ENCODE data around the gene UMODL1.

The UMODL1 gene

GRCh38 chr21:42071146-42071737 lies at the start of gene UMODL1:
Gene UMODL1 (plus strand): TSS chr21:42071317. CDS start chr21:42071317, 0 bp downstream.
- no peak for DNase-seq (ENCODE audit: low read depth)
- no peak within 1 kb of the TSS for H3K4me3 ChIP-seq (ENCODE audit: low read depth, low read length)
- TF ChIP-seq POLR2A (IDR thresholded peaks at IDR 0.05; ENCODE audit: extremely low read depth, insufficient read length) = no peak
- TF ChIP-seq CTCF (IDR thresholded peaks at IDR 0.05; ENCODE audit: low read depth, low read length) = no peak
- no peak for TF ChIP-seq MYC (IDR thresholded peaks at IDR 0.05; ENCODE audit: low read depth, low read length)
- no peak for TF ChIP-seq MAX (IDR thresholded peaks at IDR 0.05; ENCODE audit: low read depth, low read length)

GRCh38 chr21:42021371-42022090 lies 49.6 kb upstream of the UMODL1 start:
- DNase-seq (ENCODE audit: low read depth) = no peak
- TF ChIP-seq CTCF (IDR thresholded peaks at IDR 0.05; ENCODE audit: low read depth, low read length) (no peak), POLR2A (IDR thresholded peaks at IDR 0.05; ENCODE audit: extremely low read depth, insufficient read length) (no peak), MAX (IDR thresholded peaks at IDR 0.05; ENCODE audit: low read depth, low read length) (no peak), MYC (IDR thresholded peaks at IDR 0.05; ENCODE audit: low read depth, low read length) (no peak)
- no peak overlapping the region for H3K4me3 ChIP-seq (ENCODE audit: low read depth, low read length)

GRCh38 chr21:42022091-42022430 lies 49.1 kb upstream of the UMODL1 start:
- no peak overlapping the region for H3K4me3 ChIP-seq (ENCODE audit: low read depth, low read length)
- no peak for DNase-seq (ENCODE audit: low read depth)
- no peak for TF ChIP-seq MAX (IDR thresholded peaks at IDR 0.05; ENCODE audit: low read depth, low read length)
- TF ChIP-seq CTCF (IDR thresholded peaks at IDR 0.05; ENCODE audit: low read depth, low read length) = no peak
- no peak for TF ChIP-seq MYC (IDR thresholded peaks at IDR 0.05; ENCODE audit: low read depth, low read length)
- no peak for TF ChIP-seq POLR2A (IDR thresholded peaks at IDR 0.05; ENCODE audit: extremely low read depth, insufficient read length)

GRCh38 chr21:42022906-42023305 lies 48.2 kb upstream of the UMODL1 start:
- no peak for TF ChIP-seq MYC (IDR thresholded peaks at IDR 0.05; ENCODE audit: low read depth, low read length)
- no peak for TF ChIP-seq POLR2A (IDR thresholded peaks at IDR 0.05; ENCODE audit: extremely low read depth, insufficient read length)
- TF ChIP-seq MAX (IDR thresholded peaks at IDR 0.05; ENCODE audit: low read depth, low read length) = no peak
- no peak for TF ChIP-seq CTCF (IDR thresholded peaks at IDR 0.05; ENCODE audit: low read depth, low read length)
- no peak overlapping the region for H3K4me3 ChIP-seq (ENCODE audit: low read depth, low read length)
- DNase-seq (ENCODE audit: low read depth) = no peak

- no peak overlapping the region for H3K4me3 ChIP-seq (ENCODE audit: low read depth, low read length)
- DNase-seq (ENCODE audit: low read depth) = no peak
- TF ChIP-seq MYC (IDR thresholded peaks at IDR 0.05; ENCODE audit: low read depth, low read length) = no peak
- no peak for TF ChIP-seq POLR2A (IDR thresholded peaks at IDR 0.05; ENCODE audit: extremely low read depth, insufficient read length)
- no peak for TF ChIP-seq CTCF (IDR thresholded peaks at IDR 0.05; ENCODE audit: low read depth, low read length)
- TF ChIP-seq MAX (IDR thresholded peaks at IDR 0.05; ENCODE audit: low read depth, low read length) = no peak
Observed at GRCh38 chr21:42025376-42026081, 45.6 kb upstream of the UMODL1 start.

Measured in NB4 (cell line).